CD14-positive monocyte (primary cell): Measurements from ENCODE around the gene VSTM2B. TPM values are rescaled to one million over a fixed set of nuclear protein-coding genes. Genes with fewer than 3 reads are reported as not detected.

Experiments
- DNase-seq, 3 donors: peaks; one replicate each; pipeline ENCODE4 v3.0.0-alpha.2; 2011 to 2022
- H2AFZ ChIP-seq: 2 replicates; pipeline ENCODE4 v1.6.0; 2012; ENCODE audit warnings: mild to moderate bottlenecking, low read depth, low read length, inconsistent platforms; ENCODE audit not compliant: insufficient read depth, poor library complexity, severe bottlenecking
- H3K27ac ChIP-seq, 2 donors: 1 replicate in 1 of 2; 2 replicates in 1 of 2; pipeline ENCODE4 v1.5.1; 2012 to 2013; ENCODE audit warnings: low read length in 2 of 2, control low read depth in 1 of 2, inconsistent platforms in 1 of 2, low read depth in 1 of 2, mild to moderate bottlenecking in 1 of 2
- H3K27me3 ChIP-seq, 2 donors: one replicate each; pipeline versions ENCODE4 v1.6.0 to v1.6.1; 2011 to 2013; ENCODE audit warnings: low read length in 2 of 2; ENCODE audit not compliant: control insufficient read depth in 2 of 2, insufficient read depth in 2 of 2
- H3K36me3 ChIP-seq, 2 donors: replicated peaks in 1 of 2; 1 replicate in 1 of 2; 2 replicates in 1 of 2; pipeline versions ENCODE4 v1.5.1 to v1.6.1; 2012 to 2013; ENCODE audit warnings: low read length in 2 of 2, control low read depth in 1 of 2, inconsistent platforms in 1 of 2, mild to moderate bottlenecking in 1 of 2; ENCODE audit not compliant: insufficient read depth in 2 of 2, control insufficient read depth in 1 of 2
- H3K4me1 ChIP-seq, 2 donors: 1 replicate in 1 of 2; 2 replicates in 1 of 2; pipeline versions ENCODE4 v1.5.1 to v1.6.1; 2012 to 2013; ENCODE audit warnings: low read length in 2 of 2, control low read depth in 1 of 2, inconsistent platforms in 1 of 2, mild to moderate bottlenecking in 1 of 2, moderate library complexity in 1 of 2; ENCODE audit not compliant: insufficient read depth in 2 of 2, control insufficient read depth in 1 of 2
- H3K4me2 ChIP-seq: replicated peaks from 2 replicates; pipeline ENCODE3; 2012; ENCODE audit warnings: low read length, moderate library complexity, mild to moderate bottlenecking; ENCODE audit not compliant: poor library complexity, severe bottlenecking; ENCODE audit errors: extremely low read depth
- H3K4me3 ChIP-seq, 3 experiments: fragments of 200-600 bp in 1 of 3; sonication (generic) in 1 of 3; replicated peaks in 1 of 3; 1 replicate in 2 of 3; 2 replicates in 1 of 3; pipeline ENCODE4 v1.5.1; 2011 to 2013; ENCODE audit warnings: low read length in 3 of 3, mild to moderate bottlenecking in 3 of 3, control low read depth in 2 of 3, low read depth in 2 of 3, inconsistent platforms in 1 of 3, moderate library complexity in 1 of 3
- H3K79me2 ChIP-seq: 2 replicates; pipeline ENCODE4 v1.6.0; 2012; ENCODE audit warnings: mild to moderate bottlenecking, control low read depth, inconsistent platforms, low read length, moderate library complexity; ENCODE audit not compliant: insufficient read depth
- H3K9ac ChIP-seq: 2 replicates; pipeline ENCODE4 v1.6.0; 2017; ENCODE audit warnings: low read length, mild to moderate bottlenecking; ENCODE audit not compliant: insufficient read depth, poor library complexity, severe bottlenecking
- H3K9me3 ChIP-seq, 2 donors: replicated peaks in 1 of 2; 1 replicate in 1 of 2; 2 replicates in 1 of 2; pipeline versions ENCODE4 v1.5.1 to v1.6.1; 2012 to 2013; ENCODE audit warnings: low read length in 2 of 2, control low read depth in 1 of 2; ENCODE audit not compliant: control insufficient read depth in 1 of 2, insufficient read depth in 1 of 2
- H4K20me1 ChIP-seq: 2 replicates; pipeline ENCODE4 v1.6.0; 2012; ENCODE audit warnings: mild to moderate bottlenecking, low read length, control low read depth, moderate library complexity; ENCODE audit not compliant: insufficient read depth
- H3K27ac Mint-ChIP-seq, 7 donors: one replicate each; pipeline ENCODE4 v1.8.0; 2020; ENCODE audit warnings: mild to moderate bottlenecking in 7 of 7, mixed read lengths in 7 of 7, moderate library complexity in 6 of 7, inconsistent platforms in 2 of 7
- H3K27me3 Mint-ChIP-seq, 3 donors: one replicate each; pipeline ENCODE4 v1.8.0; 2021 to 2022; ENCODE audit warnings: low read depth in 3 of 3, mild to moderate bottlenecking in 3 of 3, mixed read lengths in 3 of 3, moderate library complexity in 3 of 3, inconsistent platforms in 1 of 3
- H3K36me3 Mint-ChIP-seq, 2 donors: one replicate each; pipeline ENCODE4 v1.8.0; 2020; ENCODE audit warnings: mixed read lengths in 2 of 2, inconsistent platforms in 1 of 2, mild to moderate bottlenecking in 1 of 2
- H3K4me1 Mint-ChIP-seq: one replicate; pipeline ENCODE4 v1.8.0; 2020; ENCODE audit warnings: mild to moderate bottlenecking, mixed read lengths
- H3K4me3 Mint-ChIP-seq, 2 donors: one replicate each; pipeline ENCODE4 v1.8.0; 2020; ENCODE audit warnings: mild to moderate bottlenecking in 2 of 2, mixed read lengths in 2 of 2, moderate library complexity in 1 of 2
- H3K9me3 Mint-ChIP-seq, 7 donors: one replicate each; pipeline ENCODE4 v1.8.0; 2020 to 2022; ENCODE audit warnings: mixed read lengths in 7 of 7, mild to moderate bottlenecking in 6 of 7, moderate library complexity in 6 of 7, inconsistent platforms in 2 of 7
- WGBS: methylation state at CpG from one replicate; pipeline ENCODE4 v1.1.5; 2013; ENCODE audit warnings: missing lambda C conversion rate; ENCODE audit not compliant: insufficient coverage; 5-methylcytosine and 5-hydroxymethylcytosine counted together
- intact Hi-C, 2 donors: fragments of 100-400 bp; cut with micrococcal nuclease; formaldehyde crosslinking; loops; one replicate each; pipeline versions ENCODE4 v1.15.0 to v1.15.1; 2023
- polyA plus RNA-seq, 3 donors: library from polyadenylated mRNA; depleted of rRNA in 1 of 3; unstranded in 2 of 3; stranded (reverse) in 1 of 3; fragments of 300-500 nt in 2 of 3; fragments of >200 nt in 1 of 3; fragmentation: Illumina TruSeq in 2 of 3; gene quantifications; 1 replicate in 2 of 3; 2 replicates in 1 of 3; pipeline ENCODE4 v1.2.3, GENCODE V29; 2012 to 2021
- TF ChIP-seq, protein P1 (sequence below): fragments of 200-600 bp; IDR thresholded peaks from one replicate; pipeline ENCODE4 v1.8.0; 2022; ENCODE audit warnings: antibody characterized with exemption, mild to moderate bottlenecking

The VSTM2B gene
- polyA plus RNA-seq, 3 donors: not detected

DNA sequence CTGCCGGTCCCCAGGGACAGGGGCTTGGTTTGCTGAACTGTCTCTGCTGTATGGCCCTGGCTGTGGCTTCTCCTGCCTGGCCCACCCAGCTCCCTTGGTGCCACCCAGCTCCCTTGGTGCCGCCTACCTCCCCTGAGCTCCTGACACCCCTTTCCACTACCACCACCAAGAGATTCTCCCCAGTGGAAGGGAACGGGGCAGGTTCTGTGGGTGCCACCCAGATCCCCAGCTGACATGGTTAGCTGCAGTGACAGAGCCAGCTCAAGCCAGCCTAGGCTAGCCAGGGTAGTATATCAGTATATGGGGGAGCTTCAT, 51.8 kb downstream of the VSTM2B start:
- Mint-ChIP-seq H3K4me3 (no peak overlapping the region), H3K27me3 (peaks cover 8 to 17% (median 13%) of the 10 kb centered on the region in 3 donors), H3K27ac (peak overlapping the region in 1 of 7 donors; percentile 27), H3K4me1 (no peaks in the 10 kb centered on the region), H3K9me3 (peaks cover 0 to 14% (median 4%) of the 10 kb centered on the region in 7 donors), H3K36me3 (no peaks in the 10 kb centered on the region)
- Histone ChIP-seq H3K27me3 (no peaks in the 10 kb centered on the region), H2AFZ (no peak overlapping the region), H3K27ac (no peak overlapping the region), H3K4me3 (no peak overlapping the region), H3K9ac (no peak overlapping the region), H3K79me2 (no peaks in the 10 kb centered on the region), H3K4me1 (no peaks in the 10 kb centered on the region), H3K4me2 (no peak overlapping the region), H4K20me1 (no peaks in the 10 kb centered on the region), H3K9me3 (no peaks in the 10 kb centered on the region), H3K36me3 (no peaks in the 10 kb centered on the region)
- WGBS: 100% methylated on average over 1 of the region's 3 CpGs
- no peak for DNase-seq
- TF ChIP-seq, protein P1, sequence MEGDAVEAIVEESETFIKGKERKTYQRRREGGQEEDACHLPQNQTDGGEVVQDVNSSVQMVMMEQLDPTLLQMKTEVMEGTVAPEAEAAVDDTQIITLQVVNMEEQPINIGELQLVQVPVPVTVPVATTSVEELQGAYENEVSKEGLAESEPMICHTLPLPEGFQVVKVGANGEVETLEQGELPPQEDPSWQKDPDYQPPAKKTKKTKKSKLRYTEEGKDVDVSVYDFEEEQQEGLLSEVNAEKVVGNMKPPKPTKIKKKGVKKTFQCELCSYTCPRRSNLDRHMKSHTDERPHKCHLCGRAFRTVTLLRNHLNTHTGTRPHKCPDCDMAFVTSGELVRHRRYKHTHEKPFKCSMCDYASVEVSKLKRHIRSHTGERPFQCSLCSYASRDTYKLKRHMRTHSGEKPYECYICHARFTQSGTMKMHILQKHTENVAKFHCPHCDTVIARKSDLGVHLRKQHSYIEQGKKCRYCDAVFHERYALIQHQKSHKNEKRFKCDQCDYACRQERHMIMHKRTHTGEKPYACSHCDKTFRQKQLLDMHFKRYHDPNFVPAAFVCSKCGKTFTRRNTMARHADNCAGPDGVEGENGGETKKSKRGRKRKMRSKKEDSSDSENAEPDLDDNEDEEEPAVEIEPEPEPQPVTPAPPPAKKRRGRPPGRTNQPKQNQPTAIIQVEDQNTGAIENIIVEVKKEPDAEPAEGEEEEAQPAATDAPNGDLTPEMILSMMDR: no peak
- intact Hi-C loops: no loop called here

DNA sequence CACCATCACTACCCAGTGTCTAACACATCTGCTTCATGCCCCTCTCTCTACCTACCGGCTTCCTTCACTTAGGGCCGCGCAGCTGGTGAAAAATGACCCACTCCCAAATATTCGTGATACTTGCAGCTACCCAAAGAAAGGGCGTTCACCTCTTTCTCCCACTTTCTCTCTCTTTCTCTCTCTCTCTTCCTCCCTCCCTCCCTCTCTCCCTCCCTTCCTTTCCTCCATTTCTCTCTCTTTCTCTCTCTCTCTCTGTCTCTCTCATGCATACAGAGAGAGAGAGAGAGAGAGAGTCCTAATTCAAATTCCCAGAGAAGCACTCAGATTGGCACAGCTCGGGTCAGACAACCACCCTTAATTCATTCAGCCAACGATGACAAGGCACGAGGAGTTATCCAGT, 52.6 kb downstream of the VSTM2B start:
- Mint-ChIP-seq H3K9me3 (peaks cover 0 to 14% (median 4%) of the 10 kb centered on the region in 7 donors), H3K27ac (no peak overlapping the region), H3K4me3 (peak overlapping the region in 1 of 2 donors; percentile 7), H3K36me3 (no peaks in the 10 kb centered on the region), H3K27me3 (peaks cover 8 to 16% (median 13%) of the 10 kb centered on the region in 3 donors), H3K4me1 (no peaks in the 10 kb centered on the region)
- no peak overlapping the region for H3K4me3 ChIP-seq
- no peaks in the 10 kb centered on the region for H3K36me3 ChIP-seq
- H3K4me2 ChIP-seq: no peak overlapping the region
- 91% methylated on average over 4 of the region's 8 CpGs for WGBS
- no peaks in the 10 kb centered on the region for H4K20me1 ChIP-seq
- no peak for DNase-seq
- H3K79me2 ChIP-seq: no peaks in the 10 kb centered on the region
- no peaks in the 10 kb centered on the region for H3K9me3 ChIP-seq
- no peak overlapping the region for H3K9ac ChIP-seq
- TF ChIP-seq, protein P1: no peak
- H3K4me1 ChIP-seq: no peaks in the 10 kb centered on the region
- no peak overlapping the region for H3K27ac ChIP-seq
- H2AFZ ChIP-seq: no peak overlapping the region
- intact Hi-C loops: no loop called here
- no peaks in the 10 kb centered on the region for H3K27me3 ChIP-seq
